Measurements from ENCODE around the gene IL36G. TPM values are rescaled to one million over a fixed set of nuclear protein-coding genes. Genes with fewer than 3 reads are reported as not detected.
A peak's percentile ranks its signal among the peaks of the same experiment; 100 is the strongest.

IL36G gene
- total RNA-seq, 2 donors from 2014 or later, result not detected

GRCh38 chr2:112954364-112954763 lies 23.4 kb upstream of the IL36G start:
- DNase-seq (no peak), ATAC-seq (no peak)
- Mint-ChIP-seq H3K4me1 (no peaks in the 10 kb centered on the region), H3K36me3 (ENCODE audit: low read depth) (peaks cover 4% of the 10 kb centered on the region), H3K27me3 (peaks cover 30% of the 10 kb centered on the region), H3K27ac (no peak overlapping the region), H3K4me3 (no peak overlapping the region)
- peaks cover 2% of the 10 kb centered on the region for H3K9me3 ChIP-seq (ENCODE audit: control insufficient read depth, low read length, poor library complexity, severe bottlenecking)

- H3K4me3 Mint-ChIP-seq, result no peak overlapping the region
- H3K27ac Mint-ChIP-seq, result no peak overlapping the region
- ATAC-seq (no peak), DNase-seq (no peak)
- no peaks in the 10 kb centered on the region for H3K4me1 Mint-ChIP-seq
- H3K27me3 Mint-ChIP-seq, result peaks cover 20% of the 10 kb centered on the region
- H3K9me3 ChIP-seq (ENCODE audit: control insufficient read depth, low read length, poor library complexity, severe bottlenecking), result no peaks in the 10 kb centered on the region
- peaks cover 4% of the 10 kb centered on the region for H3K36me3 Mint-ChIP-seq (ENCODE audit: low read depth)
Observed at GRCh38 chr2:112957511-112957910, 20.3 kb upstream of the IL36G start.

DNA sequence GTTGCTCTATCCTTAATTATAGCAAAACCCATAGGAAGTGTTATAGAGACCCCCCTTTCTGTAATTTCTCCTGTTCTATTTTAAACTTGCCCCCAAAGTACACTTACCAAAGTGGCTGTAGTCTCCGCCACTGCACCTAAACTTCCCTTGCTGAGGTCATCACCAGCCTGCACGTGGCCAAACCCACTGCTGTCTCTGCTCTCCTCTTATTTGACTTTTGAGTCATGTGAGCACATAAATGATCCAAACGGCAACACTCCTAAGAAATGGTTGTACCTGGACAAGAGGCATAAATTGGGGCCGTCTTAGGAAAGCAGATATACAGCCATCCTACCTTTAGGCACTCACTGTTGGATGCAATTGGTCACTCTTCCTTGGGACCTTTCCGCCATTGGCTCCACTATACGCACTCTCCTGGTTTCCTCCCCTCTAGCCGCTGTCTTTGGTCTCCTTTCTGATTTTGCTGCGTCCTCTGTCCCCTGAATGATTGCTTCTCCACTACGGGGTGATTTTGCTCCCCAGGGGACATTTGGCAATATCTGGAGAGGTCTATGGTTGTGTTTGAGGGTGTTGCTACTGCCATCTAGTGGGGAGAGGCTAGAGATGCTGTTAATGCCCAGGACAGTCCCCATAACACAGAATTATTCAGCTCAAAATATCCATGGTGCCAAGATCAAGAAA lies 19.2 kb upstream of the IL36G start:
- no peaks in the 10 kb centered on the region for H3K4me1 Mint-ChIP-seq
- ATAC-seq, result peak; percentile 80
- H3K9me3 ChIP-seq (ENCODE audit: control insufficient read depth, low read length, poor library complexity, severe bottlenecking), result no peaks in the 10 kb centered on the region

GRCh38 chr2:112959109-112959812 lies 18.5 kb upstream of the IL36G start:
- H3K27ac Mint-ChIP-seq, result no peak overlapping the region
- ATAC-seq (no peak), DNase-seq (no peak)
- no peaks in the 10 kb centered on the region for H3K9me3 ChIP-seq (ENCODE audit: control insufficient read depth, low read length, poor library complexity, severe bottlenecking)
- no peaks in the 10 kb centered on the region for H3K4me1 Mint-ChIP-seq
- H3K36me3 Mint-ChIP-seq (ENCODE audit: low read depth), result peaks cover 3% of the 10 kb centered on the region
- no peak overlapping the region for H3K4me3 Mint-ChIP-seq
- peaks cover 23% of the 10 kb centered on the region for H3K27me3 Mint-ChIP-seq

More for the DNA sequence above, 19.2 kb upstream of the IL36G start:
- Mint-ChIP-seq H3K27me3 (peaks cover 21% of the 10 kb centered on the region), H3K4me3 (no peak overlapping the region), H3K27ac (no peak overlapping the region), H3K36me3 (ENCODE audit: low read depth) (peaks cover 4% of the 10 kb centered on the region)
- DNase-seq, result peak in 1 of 3 donors; percentile 9

DNA sequence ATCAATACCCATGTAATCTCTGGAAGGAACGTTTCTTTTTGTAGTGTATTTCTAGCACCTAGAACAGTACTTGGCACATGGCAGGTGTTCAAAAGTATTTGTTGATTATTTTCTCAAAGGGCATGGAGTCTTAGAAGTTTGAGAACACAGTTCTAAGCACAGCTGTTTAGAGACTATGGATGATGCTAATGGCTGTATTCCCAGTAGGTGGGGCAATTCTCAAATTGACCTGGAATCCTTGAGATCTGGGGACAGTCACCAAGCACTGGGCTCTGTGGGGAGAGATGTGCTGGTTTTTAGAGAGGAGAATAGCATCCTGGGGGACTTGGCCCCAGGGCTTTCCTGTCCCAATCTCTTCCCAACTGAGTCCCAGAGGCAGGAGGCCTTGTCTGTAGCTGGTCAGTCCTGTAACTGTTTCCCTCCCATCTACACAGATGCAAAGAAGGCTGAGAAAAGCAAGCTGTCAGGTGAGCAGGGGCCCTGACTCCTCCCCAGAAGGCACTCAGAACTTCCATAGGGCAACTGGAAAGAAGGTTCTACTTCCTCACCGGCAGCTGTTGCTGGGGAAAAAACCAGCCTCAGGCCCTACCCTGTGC lies 17.5 kb upstream of the IL36G start:
- no peaks in the 10 kb centered on the region for H3K4me1 Mint-ChIP-seq
- H3K36me3 Mint-ChIP-seq (ENCODE audit: low read depth), result no peaks in the 10 kb centered on the region
- H3K27me3 Mint-ChIP-seq, result peaks cover 12% of the 10 kb centered on the region
- H3K27ac Mint-ChIP-seq, result no peak overlapping the region
- no peak for ATAC-seq
- no peak overlapping the region for H3K4me3 Mint-ChIP-seq
- no peak for DNase-seq
- no peaks in the 10 kb centered on the region for H3K9me3 ChIP-seq (ENCODE audit: control insufficient read depth, low read length, poor library complexity, severe bottlenecking)

GRCh38 chr2:112962308-112963175 lies 15.3 kb upstream of the IL36G start:
- Mint-ChIP-seq H3K27ac (no peak overlapping the region), H3K4me1 (no peaks in the 10 kb centered on the region), H3K4me3 (no peak overlapping the region), H3K36me3 (ENCODE audit: low read depth) (no peaks in the 10 kb centered on the region), H3K27me3 (peaks cover 12% of the 10 kb centered on the region)
- no peaks in the 10 kb centered on the region for H3K9me3 ChIP-seq (ENCODE audit: control insufficient read depth, low read length, poor library complexity, severe bottlenecking)
- DNase-seq, result no peak
- ATAC-seq, result no peak

- H3K27me3 Mint-ChIP-seq, result peaks cover 20% of the 10 kb centered on the region
- ATAC-seq, result no peak
Observed at GRCh38 chr2:112967023-112967422, 10.8 kb upstream of the IL36G start.

DNA sequence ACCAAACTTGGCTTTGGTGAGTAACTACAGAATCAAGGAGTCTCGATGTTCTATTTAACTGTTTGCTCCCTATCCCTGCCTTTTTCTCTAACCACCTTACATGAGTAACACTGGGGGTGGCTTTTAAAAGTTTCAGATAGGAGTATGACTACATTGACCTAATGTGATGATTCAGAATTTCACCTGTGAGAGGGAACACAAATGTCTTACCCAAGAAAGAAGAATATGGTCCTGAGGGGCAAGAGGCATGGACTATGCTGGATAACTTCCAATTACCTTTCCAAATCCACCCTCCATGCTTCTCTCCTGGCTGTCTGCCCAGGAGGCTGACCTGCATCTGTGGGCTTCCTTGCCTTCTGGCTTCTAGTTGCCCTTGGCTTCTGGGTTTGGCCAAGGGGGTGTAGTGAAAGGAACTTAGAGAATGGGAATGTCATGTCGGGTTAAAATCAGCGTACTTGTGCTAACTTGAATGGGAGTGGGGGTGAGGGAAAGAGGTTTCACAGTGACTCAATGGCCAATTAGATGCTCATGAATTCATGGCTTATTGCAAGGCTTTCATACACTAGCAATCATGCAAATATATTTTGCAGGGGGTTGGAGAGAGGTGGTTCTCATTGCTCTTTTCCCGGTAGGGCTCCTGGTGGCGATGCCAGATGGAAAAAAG lies 5.3 kb upstream of the IL36G start:
- Mint-ChIP-seq H3K27me3 (peaks cover 31% of the 10 kb centered on the region), H3K4me3 (no peak overlapping the region), H3K4me1 (no peaks in the 10 kb centered on the region), H3K36me3 (ENCODE audit: low read depth) (peaks cover 2% of the 10 kb centered on the region), H3K27ac (no peak overlapping the region)
- no peaks in the 10 kb centered on the region for H3K9me3 ChIP-seq (ENCODE audit: control insufficient read depth, low read length, poor library complexity, severe bottlenecking)
- DNase-seq, result no peak
- ATAC-seq, result no peak

More at GRCh38 chr2:112967023-112967422, 10.8 kb upstream of the IL36G start:
- H3K36me3 Mint-ChIP-seq (ENCODE audit: low read depth), result peaks cover 2% of the 10 kb centered on the region
- H3K4me1 Mint-ChIP-seq, result no peaks in the 10 kb centered on the region
- DNase-seq, result no peak
- no peaks in the 10 kb centered on the region for H3K9me3 ChIP-seq (ENCODE audit: control insufficient read depth, low read length, poor library complexity, severe bottlenecking)
- no peak overlapping the region for H3K4me3 Mint-ChIP-seq
- no peak overlapping the region for H3K27ac Mint-ChIP-seq

GRCh38 chr2:112973156-112973555 lies 4.7 kb upstream of the IL36G start:
- no peaks in the 10 kb centered on the region for H3K4me1 Mint-ChIP-seq
- H3K36me3 Mint-ChIP-seq (ENCODE audit: low read depth), result peaks cover 2% of the 10 kb centered on the region
- H3K27ac Mint-ChIP-seq, result no peak overlapping the region
- H3K27me3 Mint-ChIP-seq, result peaks cover 31% of the 10 kb centered on the region
- DNase-seq, result no peak
- no peaks in the 10 kb centered on the region for H3K9me3 ChIP-seq (ENCODE audit: control insufficient read depth, low read length, poor library complexity, severe bottlenecking)
- no peak overlapping the region for H3K4me3 Mint-ChIP-seq
- ATAC-seq, result no peak

GRCh38 chr2:112979731-112980130 lies 1.9 kb downstream of the IL36G start:
- ATAC-seq (no peak), DNase-seq (no peak)
- peaks cover 12% of the 10 kb centered on the region for H3K27me3 Mint-ChIP-seq
- no peaks in the 10 kb centered on the region for H3K36me3 Mint-ChIP-seq (ENCODE audit: low read depth)
- peaks cover 10% of the 10 kb centered on the region for H3K4me1 Mint-ChIP-seq
- no peaks in the 10 kb centered on the region for H3K9me3 ChIP-seq (ENCODE audit: control insufficient read depth, low read length, poor library complexity, severe bottlenecking)
- H3K27ac Mint-ChIP-seq, result peak overlapping the region; percentile 19
- H3K4me3 Mint-ChIP-seq, result no peak overlapping the region

GRCh38 chr2:112980537-112980936 lies 2.7 kb downstream of the IL36G start:
- peaks cover 9% of the 10 kb centered on the region for H3K27me3 Mint-ChIP-seq
- no peak for ATAC-seq
- no peak for DNase-seq
- peak overlapping the region; percentile 19 for H3K27ac Mint-ChIP-seq
- no peaks in the 10 kb centered on the region for H3K9me3 ChIP-seq (ENCODE audit: control insufficient read depth, low read length, poor library complexity, severe bottlenecking)
- peaks cover 16% of the 10 kb centered on the region for H3K4me1 Mint-ChIP-seq
- no peaks in the 10 kb centered on the region for H3K36me3 Mint-ChIP-seq (ENCODE audit: low read depth)
- H3K4me3 Mint-ChIP-seq, result no peak overlapping the region

- no peak overlapping the region for H3K4me3 Mint-ChIP-seq
- H3K9me3 ChIP-seq (ENCODE audit: control insufficient read depth, low read length, poor library complexity, severe bottlenecking), result peaks cover 9% of the 10 kb centered on the region
- no peaks in the 10 kb centered on the region for H3K36me3 Mint-ChIP-seq (ENCODE audit: low read depth)
- ATAC-seq, result peak; percentile 77
- no peak for DNase-seq
- peak overlapping the region; percentile 30 for H3K27ac Mint-ChIP-seq
- peaks cover 15% of the 10 kb centered on the region for H3K4me1 Mint-ChIP-seq
- no peaks in the 10 kb centered on the region for H3K27me3 Mint-ChIP-seq
Observed at GRCh38 chr2:112985090-112985489, 7.3 kb downstream of the IL36G start.

All from T-helper 17 cell (primary cell).